Ovary (tissue), 3 donors: ENCODE results near the gene ENTPD7.

Experiments used
- POLR2A ChIP-seq: fragments of 450-650 bp; IDR thresholded peaks from one replicate; pipeline ENCODE4 v1.6.1; 2017; ENCODE audit warnings: antibody characterized with exemption, mild to moderate bottlenecking, moderate library complexity
- TF ChIP-seq, protein P1 (sequence below), 3 donors: fragments of 450-650 bp in 2 of 3; fragments of 200-600 bp in 1 of 3; IDR thresholded peaks; one replicate each; pipeline versions ENCODE4 v1.5.1 to v1.8.0; 2016 to 2022; ENCODE audit warnings: antibody characterized with exemption in 3 of 3, mild to moderate bottlenecking in 1 of 3
- donor health status: DM: no; HTN: no; CAD: no.

DNA sequence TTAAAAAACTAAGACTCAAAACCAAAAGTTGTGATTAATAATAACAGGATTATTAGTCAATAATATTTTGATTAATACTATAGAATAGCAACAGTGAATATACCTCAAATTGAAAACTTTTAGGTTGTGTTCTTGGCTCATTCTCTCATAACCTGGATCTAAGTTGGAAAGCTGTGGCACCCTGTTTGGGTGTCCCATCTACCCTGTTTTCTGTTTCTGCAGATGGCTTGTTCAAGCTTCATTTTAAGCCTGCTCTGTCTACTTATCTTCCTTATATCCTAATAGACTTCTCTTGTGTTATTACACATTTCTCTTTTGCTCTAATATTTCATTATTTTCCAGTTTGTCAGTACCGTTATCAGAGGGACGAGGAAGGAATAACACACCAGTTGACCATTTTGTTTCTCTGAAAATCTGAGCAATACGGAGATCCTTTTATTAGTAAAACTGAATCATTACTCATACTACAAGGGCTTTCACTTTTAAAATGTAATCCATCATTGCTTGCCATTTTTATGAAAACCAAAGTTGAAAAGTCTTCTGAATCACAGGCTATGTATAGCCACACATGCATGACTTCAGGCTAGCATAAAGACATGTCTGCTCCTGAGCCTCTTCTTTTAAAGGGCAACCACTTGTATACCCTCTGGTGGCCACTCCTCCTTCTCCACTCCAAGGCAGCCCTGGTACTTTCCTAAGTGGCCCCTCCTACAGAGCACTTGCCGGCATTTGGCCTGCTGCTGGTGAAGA is 50.3 kb downstream of the ENTPD7 start:
- TF ChIP-seq, protein P1, sequence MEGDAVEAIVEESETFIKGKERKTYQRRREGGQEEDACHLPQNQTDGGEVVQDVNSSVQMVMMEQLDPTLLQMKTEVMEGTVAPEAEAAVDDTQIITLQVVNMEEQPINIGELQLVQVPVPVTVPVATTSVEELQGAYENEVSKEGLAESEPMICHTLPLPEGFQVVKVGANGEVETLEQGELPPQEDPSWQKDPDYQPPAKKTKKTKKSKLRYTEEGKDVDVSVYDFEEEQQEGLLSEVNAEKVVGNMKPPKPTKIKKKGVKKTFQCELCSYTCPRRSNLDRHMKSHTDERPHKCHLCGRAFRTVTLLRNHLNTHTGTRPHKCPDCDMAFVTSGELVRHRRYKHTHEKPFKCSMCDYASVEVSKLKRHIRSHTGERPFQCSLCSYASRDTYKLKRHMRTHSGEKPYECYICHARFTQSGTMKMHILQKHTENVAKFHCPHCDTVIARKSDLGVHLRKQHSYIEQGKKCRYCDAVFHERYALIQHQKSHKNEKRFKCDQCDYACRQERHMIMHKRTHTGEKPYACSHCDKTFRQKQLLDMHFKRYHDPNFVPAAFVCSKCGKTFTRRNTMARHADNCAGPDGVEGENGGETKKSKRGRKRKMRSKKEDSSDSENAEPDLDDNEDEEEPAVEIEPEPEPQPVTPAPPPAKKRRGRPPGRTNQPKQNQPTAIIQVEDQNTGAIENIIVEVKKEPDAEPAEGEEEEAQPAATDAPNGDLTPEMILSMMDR (IDR thresholded peaks at IDR 0.05): no peak
- TF ChIP-seq POLR2A: no peak
